Measurements from ENCODE around the gene MS4A4E.
"Not testable (repeated sequence)": the region's sequence is repeated elsewhere in the genome, so short reads cannot be mapped to it uniquely, and the experiment has no call there.

The MS4A4E gene

DNA sequence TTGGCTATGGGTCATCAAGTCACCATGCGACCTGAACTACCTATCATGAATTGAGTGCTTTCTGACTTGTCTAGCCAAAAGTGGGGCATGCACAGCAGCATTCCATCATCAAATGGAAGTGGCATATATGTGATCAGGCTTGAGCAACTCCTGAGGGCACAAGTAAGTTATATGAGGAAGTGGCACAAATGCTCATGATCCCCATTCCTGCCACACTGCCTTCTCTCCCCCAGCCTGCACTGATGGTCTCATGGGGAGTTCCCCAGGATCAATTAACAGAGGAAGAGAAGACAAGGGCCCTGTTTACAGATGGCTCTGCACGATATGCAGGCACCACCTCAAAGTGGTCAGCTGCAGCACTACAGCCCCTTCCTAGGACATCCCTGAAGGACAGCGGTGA lies 21.8 kb downstream of the MS4A4E start:
- no peak for DNase-seq

GRCh38 chr11:60214386-60214785 lies 28.6 kb downstream of the MS4A4E start:
- no peak for DNase-seq

GRCh38 chr11:60211206-60211605 lies 31.7 kb downstream of the MS4A4E start:
- DNase-seq = no peak

DNA sequence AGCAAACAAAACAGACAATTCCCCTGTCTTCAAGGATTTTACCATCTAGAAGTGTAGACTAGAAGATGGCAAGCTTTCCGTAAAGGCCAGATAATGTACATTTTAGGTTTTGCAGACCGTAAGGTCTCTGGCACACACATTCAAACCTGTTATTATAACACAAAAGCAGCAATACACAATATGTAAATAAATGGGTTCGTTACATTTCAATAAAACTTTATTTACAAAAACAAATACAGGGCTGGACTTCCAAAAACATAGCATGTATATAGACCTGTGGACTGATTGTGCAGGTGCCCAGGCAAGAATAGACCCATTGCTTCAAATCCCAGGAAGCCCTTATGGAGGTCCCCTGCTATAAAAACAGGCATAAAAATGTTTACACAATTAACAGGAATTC lies 33.0 kb downstream of the MS4A4E start:
- no peak for DNase-seq

DNA sequence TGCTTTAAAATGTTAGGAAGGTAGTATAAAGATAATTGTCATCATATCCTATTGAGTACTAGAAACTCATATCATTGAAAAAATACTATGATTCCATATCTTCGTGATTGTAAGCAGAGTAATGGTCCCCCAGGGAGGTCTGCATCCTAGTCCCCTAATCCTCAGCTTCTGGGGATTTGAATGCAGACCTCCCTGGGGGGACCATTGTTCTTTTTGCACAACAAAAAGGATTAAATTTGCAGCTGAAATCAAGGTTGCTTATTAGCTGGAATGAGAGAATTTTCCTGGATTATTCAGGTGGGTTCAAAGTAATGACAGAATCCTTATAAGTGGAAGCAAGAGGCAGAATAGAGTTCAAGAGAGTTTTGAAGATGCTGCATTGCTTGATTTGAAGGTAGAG lies 34.0 kb downstream of the MS4A4E start:
- DNase-seq = no peak

DNA sequence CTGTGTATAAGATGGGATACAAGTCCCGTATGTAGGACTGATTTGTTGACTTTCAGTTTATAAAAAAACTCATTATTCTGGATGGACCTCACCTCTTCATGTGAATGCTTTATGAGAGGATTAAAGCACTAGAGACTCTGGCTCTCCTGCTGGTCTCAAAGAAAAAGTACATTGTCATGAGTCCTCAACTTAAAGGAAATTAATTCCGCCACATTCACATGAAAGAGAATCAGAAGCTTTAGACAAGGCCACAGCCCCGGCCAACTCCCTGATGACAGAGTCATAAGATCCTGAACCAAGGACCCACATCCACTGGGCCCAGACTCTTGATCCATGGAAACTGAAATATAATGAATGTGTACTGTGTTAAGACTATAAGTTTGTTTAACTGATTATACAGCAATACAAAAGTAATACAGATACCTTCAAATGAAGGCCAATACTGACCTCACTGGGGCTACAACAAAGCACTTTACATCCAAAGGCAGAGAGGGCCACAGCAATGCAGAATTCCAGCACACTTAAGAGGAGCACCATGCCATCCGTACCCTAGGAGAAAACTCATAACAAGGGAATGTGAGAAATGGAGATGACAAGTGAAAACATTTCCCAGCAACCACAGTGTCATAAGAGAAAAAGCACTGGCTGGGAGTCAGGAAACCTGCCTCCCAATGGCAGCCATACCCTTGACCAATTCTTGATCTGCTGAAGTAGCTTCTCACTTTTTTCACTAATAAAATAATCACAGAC lies 34.6 kb downstream of the MS4A4E start:
- no peak for DNase-seq

DNA sequence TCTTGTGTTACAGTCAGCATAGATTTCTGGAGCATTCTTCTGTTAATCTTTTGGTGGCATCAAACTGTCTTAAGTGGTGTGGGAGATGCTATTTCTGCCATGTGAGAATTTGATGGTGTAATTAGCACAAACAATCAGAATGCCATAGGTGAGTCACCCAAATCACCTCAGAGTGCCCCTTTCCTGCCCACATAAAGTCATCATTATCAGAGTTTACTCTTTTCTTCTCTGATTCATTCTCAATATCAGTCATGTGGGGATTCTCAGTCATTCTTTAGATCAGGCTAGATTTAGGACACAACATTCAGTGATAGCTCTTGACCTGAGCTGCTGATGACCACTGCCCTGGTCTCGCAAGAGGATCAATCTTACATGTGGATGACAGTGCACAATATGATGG lies 36.3 kb downstream of the MS4A4E start:
- no peak for DNase-seq

DNA sequence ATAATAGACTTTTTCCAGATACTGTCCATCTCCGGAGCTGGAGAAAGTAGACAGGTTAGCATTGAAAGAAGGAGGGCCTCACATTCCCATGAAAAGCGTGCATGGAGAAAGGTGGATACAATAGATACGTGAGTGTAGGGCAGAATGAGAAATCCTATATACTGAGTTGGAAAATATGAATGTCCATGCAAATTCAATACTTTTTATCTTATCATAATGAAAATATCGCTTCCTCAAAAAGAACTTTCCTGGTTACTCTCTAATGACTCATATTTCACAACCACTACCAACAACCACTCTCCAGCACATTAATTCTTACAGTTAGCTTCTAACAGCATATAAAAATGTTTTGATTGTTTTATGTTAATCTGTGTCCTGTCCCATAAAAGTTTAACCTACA lies 38.0 kb downstream of the MS4A4E start:
- no peak for DNase-seq

DNA sequence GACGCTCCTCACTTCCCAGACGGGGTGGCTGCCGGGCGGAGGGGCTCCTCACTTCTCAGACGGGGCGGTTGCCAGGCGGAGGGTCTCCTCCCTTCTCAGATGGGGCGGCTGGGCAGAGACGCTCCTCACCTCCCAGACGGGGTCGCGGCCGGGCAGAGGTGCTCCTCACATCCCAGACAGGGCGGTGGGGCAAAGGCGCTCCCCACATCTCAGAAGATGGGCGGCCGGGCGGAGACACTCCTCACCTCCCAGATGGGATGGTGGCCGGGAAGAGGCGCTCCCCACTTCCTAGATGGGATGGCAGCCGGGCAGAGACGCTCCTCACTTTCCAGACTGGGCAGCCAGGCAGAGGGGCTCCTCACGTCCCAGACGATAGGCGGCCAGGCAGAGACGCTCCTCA lies 41.6 kb downstream of the MS4A4E start:
- DNase-seq = not testable (repeated sequence)

DNA sequence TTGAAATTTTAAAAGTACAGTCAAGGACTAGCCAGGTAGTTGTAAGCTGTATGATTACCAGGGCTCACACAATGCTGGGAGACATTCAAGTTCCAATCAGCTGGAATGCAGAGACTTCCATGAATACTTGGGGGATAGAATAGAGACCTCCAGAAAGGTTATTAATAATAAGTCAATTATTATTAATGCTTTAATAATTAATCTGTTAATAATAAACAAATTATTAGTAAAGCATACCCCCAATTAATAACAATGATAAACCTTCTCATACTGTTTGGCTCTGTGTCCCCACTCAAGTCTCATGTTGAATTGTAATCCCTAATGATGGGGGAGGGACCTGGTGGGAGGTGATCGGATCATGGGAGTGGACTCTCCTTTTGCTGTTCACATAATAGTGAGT lies 45.5 kb downstream of the MS4A4E start:
- DNase-seq = no peak

DNA sequence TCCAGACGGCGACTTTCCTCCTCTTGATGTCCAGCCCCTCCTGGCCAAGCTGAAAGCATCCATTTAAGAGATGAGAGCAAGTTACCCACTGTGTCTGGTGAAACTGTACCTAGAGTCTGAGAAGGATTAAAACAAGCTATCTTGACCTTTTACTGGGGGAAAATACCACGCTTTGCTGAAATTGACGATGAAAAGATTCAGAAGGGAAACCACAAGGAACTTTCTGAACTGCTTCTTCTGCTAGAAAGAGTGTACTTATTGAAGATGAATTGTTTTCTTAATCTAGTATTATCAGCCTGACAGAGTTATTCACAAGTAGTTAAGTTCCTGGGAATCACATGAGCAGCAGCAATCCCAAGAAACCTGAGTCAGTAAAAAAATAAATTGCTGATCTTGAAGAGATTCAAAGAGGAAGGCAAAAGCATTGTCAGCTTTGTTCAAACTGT lies 47.0 kb downstream of the MS4A4E start:
- DNase-seq = no peak

DNA sequence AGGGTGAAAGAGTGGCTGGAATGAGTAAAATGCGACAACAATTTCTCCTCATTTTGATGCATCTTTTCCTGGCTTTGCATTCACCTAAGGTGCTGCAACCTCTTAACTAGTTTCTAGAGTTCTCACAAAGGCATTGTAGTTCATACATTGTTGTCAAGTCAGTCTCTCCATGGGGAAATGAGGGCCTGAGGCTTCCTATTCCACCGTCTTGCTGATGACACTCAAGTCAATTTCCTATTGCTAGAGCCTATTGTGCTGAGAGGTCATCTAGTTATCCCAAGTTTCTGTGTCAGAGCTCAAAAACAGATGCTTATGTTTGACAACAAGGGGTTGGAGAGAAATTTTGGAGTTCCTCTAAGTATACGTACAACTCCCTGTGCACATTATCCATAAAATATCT lies 48.4 kb downstream of the MS4A4E start:
- no peak for DNase-seq

DNA sequence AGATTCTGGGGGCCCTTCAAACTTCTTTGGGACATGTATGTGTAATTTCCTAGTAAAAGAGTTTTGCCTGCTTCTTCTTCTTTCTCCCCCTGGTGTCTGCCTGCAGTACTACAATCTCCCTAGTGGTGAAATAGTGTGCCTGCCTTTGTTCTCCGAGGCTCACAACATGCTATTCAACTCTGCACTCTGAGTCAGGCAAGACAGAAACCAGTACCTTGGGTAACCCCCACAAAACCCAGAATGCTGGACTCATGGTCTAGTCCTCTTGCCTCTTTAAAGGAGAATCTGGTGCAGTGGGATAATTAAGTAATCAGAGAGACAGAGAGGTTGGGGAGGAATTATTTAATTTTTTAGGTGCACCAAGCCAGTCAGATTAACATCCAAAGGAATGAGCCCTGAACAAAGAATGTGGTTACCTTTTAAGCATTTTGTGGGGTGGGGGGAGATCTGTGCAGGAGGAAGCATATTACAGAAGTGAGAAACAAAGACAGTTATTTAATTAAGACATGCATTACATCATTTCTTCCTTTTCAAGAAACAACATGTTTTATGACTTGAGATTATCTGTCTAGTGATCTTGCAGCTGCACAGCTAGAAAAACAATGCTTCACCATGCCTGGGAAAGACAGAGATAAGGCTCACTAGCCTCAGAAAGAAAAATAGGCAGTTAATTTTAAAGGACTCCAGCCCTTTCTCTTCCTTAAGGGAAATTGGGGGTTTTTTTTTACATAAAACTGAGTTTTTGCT lies 49.1 kb downstream of the MS4A4E start:
- peak; percentile 45 for DNase-seq

DNA sequence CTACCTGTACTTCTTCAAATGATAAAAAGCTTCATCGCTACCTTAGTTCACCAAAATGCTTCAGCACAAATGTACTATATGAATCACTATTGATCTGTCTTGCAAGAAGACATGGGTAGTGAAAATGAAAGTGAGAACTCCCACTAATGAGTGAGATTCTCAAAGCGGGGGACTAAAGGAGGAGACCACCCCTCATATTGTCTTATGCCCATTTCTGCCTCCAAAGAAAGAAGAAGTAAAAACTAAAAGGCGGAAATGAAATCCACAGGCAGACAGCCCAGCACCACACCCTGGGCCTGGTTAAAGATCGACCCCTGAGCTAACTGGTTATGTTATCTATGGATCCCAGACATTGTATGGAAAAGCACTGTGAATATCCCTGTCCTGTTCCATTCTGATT lies 50.4 kb downstream of the MS4A4E start:
- DNase-seq = not testable (repeated sequence)

- DNase-seq = not testable (repeated sequence)
Observed at GRCh38 chr11:60188481-60188880, 54.5 kb downstream of the MS4A4E start.

DNA sequence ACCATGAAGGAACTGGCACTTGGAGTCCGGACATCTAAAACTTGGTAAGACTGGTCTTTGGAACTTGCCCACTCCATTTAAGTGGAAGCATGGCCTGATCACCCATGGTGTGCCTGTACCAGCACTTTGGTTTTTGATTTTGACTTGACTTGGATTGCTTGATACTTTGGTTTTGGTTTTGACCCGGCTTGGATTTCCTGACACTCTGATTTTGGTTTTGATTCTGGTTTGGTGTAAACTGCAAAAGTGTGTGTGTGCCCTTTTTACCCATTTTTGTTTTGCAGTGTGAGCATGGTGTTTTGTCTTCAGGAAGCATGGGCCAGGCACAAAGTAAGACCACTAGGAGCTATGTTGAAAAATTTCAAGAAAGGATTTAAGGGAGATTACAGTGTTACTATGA lies 56.8 kb downstream of the MS4A4E start:
- DNase-seq = not testable (repeated sequence)

- DNase-seq = not testable (repeated sequence)
Observed at GRCh38 chr11:60185512-60185827, 57.5 kb downstream of the MS4A4E start.

DNA sequence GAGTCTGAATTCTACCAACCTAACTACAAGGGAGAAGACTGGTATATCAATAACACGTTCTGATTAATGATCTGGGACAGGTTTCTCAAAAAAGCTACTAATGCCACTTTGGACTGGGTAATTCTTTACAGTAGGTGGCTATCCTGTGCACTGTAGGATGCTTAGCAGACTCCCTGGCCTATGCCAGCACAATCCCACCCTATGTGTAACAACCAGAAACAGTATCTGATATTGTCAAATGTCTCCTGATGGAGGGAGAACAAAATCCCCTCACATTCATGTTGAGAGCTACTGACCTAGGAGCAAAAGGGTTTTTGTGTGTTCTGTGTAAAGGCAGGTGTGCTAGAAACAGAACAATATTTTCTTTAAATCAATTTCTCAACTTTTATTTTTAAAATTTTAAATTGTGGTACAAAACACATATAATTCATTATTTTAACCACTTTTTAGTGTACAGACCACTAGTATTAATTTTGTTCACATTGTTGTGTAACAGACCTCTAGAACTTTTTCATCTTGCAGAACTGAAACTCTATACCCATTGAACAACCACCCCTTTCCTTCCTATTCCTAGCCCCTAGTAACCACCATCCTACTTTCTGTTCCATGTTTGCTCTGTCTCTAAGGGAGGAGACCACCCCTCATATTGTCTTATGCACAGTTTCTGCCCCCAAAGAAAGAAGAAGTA lies 58.0 kb downstream of the MS4A4E start:
- DNase-seq = no peak

DNA sequence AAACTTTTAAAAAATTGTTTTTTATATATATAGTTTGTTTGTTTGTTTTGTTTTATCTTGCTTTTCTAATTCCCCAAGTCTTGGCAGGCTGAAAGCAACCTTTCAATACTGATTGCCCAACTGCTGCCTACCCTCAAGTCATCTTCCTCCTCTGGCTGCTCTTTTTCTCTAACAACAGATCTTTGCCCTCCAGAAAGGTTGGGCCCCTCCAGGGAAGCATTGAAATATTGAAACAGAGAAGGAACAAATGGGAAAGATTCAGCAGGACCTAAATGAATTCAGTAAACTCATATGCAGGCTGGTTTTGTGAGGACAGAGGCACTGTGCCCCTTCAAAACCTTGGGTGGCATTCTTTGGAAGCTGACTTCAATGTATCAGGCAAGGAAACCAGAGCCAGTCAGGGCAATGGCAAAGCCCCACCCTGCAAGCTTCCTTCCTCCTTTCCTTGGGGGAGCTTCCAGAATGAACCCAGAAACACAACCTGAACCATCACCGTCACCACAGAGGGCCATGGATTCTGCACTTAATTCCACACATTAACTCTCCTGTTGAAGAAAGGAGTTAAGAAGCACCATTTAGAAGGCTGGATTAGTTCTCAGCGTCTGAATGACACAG lies 59.2 kb downstream of the MS4A4E start:
- DNase-seq = no peak

GRCh38 chr11:60182541-60183330 lies 60.2 kb downstream of the MS4A4E start, which contains the start of gene MS4A6A:
MS4A6A (minus strand) TSS chr11:60183083; CDS start chr11:60181727, 1,356 bp downstream.
- no peak for DNase-seq

DNA sequence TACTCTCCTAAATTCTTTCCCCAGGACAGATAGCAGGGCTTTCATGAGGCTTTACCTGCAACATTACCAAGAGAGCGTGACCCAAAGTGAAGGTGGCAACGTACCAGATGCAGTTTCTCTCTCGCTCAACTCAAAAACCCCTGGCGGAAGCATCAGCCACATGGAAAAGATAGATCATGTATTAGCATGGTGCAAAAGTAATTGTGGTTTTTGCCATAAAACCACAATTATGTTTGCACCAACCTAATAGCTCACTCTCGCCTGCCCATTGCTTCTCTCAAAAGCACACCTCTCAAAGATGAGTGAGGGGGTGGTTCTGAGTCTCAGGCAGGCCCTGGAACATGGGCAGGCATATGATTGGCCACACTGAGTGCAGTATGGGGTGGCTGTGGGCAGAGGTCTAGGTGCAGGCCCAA lies 67.1 kb downstream of the MS4A4E start:
- no peak for DNase-seq

- DNase-seq = no peak
Observed at GRCh38 chr11:60172011-60172410, 70.9 kb downstream of the MS4A4E start.

- no peak for DNase-seq
Observed at GRCh38 chr11:60170566-60170965, 72.4 kb downstream of the MS4A4E start.
